ENCODE data around the gene ZNF136. TPM values are rescaled to one million over a fixed set of nuclear protein-coding genes. Genes with fewer than 3 reads are reported as not detected.

The ZNF136 gene
- total and polyA plus RNA-seq, 2 experiments from 2014 or later = 5.6 to 6.7 TPM

GRCh38 chr19:12198136-12198535 is 35.2 kb downstream of the ZNF136 start (continued):
- TF ChIP-seq ZNF462 (CRISPR knock-in tag; IDR thresholded peaks at IDR 0.05) (no peak), ZNF114 (CRISPR knock-in tag; IDR thresholded peaks at IDR 0.05) (no peak), JUNB (IDR thresholded peaks at IDR 0.05; ENCODE audit: unreplicated experiment) (no peak), EZH2phosphoT487 (IDR thresholded peaks at IDR 0.05; ENCODE audit: unreplicated experiment) (no peak), NANOG (IDR thresholded peaks at IDR 0.05; ENCODE audit: borderline replicate concordance) (no peak), EZH2 (IDR thresholded peaks at IDR 0.05; ENCODE audit: low read depth, unreplicated experiment) (no peak), CREB1 (CRISPR knock-in tag; IDR thresholded peaks at IDR 0.05; ENCODE audit: low read depth) (no peak), ETS1 (IDR thresholded peaks at IDR 0.05) (no peak), REST (IDR thresholded peaks at IDR 0.05; ENCODE audit: unreplicated experiment) (no peak)

All from GM23338 (cell line).